GM20000 (cell line): ENCODE results near the gene TPPP.

ENCODE experiments used
- DNase-seq: peaks from one replicate; pipeline ENCODE4 v3.0.0; 2012; ENCODE audit warnings: low spot score
- CTCF ChIP-seq: IDR thresholded peaks from 2 replicates; pipeline ENCODE4 v1.5.1; 2012; ENCODE audit warnings: mild to moderate bottlenecking, control low read depth; ENCODE audit errors: extremely low read depth, missing control alignments

The TPPP gene

GRCh38 chr5:654071-654778, 38.9 kb downstream of the TPPP start:
- no peak for DNase-seq
- TF ChIP-seq CTCF, result no peak

GRCh38 chr5:652773-653350, 40.3 kb downstream of the TPPP start:
- TF ChIP-seq CTCF, result no peak
- DNase-seq, result no peak

- no peak for DNase-seq
- no peak for TF ChIP-seq CTCF
Measured at GRCh38 chr5:652023-652515, 41.1 kb downstream of the TPPP start.

- no peak for DNase-seq
- TF ChIP-seq CTCF, result no peak
Measured at GRCh38 chr5:651296-652022, 41.7 kb downstream of the TPPP start.

GRCh38 chr5:647727-648126, 45.4 kb downstream of the TPPP start:
- TF ChIP-seq CTCF, result no peak

GRCh38 chr5:647311-647710, 45.8 kb downstream of the TPPP start:
- no peak for TF ChIP-seq CTCF
- no peak for DNase-seq

More at GRCh38 chr5:647727-648126, 45.4 kb downstream of the TPPP start:
- DNase-seq, result no peak
